DND-41 (cell line): ENCODE measurements around the gene SLC38A11.

Experiments
- ATAC-seq: fragments of 200-7000 bp; cut with Tn5 transposase; 3 replicates; pipeline ENCODE4 v1.9.1; 2021; ENCODE audit warnings: low read depth; ENCODE audit not compliant: insufficient read depth
- DNase-seq: peaks from one replicate; pipeline ENCODE4 v3.0.0-alpha.2; 2020
- H2AFZ ChIP-seq: 2 replicates; pipeline ENCODE4 v1.6.0; 2012; ENCODE audit warnings: low read depth, low read length
- H3K27ac ChIP-seq: 2 replicates; pipeline ENCODE4 v1.5.1; 2012; ENCODE audit warnings: low read length, inconsistent platforms
- H3K27me3 ChIP-seq: fragments of 200-600 bp; sonication (generic); 2 replicates; pipeline ENCODE4 v1.6.0; 2012; ENCODE audit warnings: low read length, mild to moderate bottlenecking, inconsistent platforms; ENCODE audit not compliant: insufficient read depth, poor library complexity
- H3K36me3 ChIP-seq: 2 replicates; pipeline ENCODE4 v1.5.1; 2012; ENCODE audit warnings: low read length, inconsistent platforms; ENCODE audit not compliant: insufficient read depth
- H3K4me1 ChIP-seq: 2 replicates; pipeline ENCODE4 v1.5.1; 2012; ENCODE audit warnings: mild to moderate bottlenecking, low read length; ENCODE audit not compliant: insufficient read depth
- H3K4me2 ChIP-seq: 2 replicates; pipeline ENCODE4 v1.6.0; 2012; ENCODE audit warnings: mild to moderate bottlenecking, moderate library complexity, low read length, inconsistent platforms; ENCODE audit not compliant: insufficient read depth
- H3K4me3 ChIP-seq, 2 experiments: fragments of 200-600 bp in 1 of 2; shearing (Covaris generic) in 1 of 2; 2 replicates each; pipeline ENCODE4 v1.5.1; 2012 to 2016; ENCODE audit warnings: inconsistent platforms in 2 of 2, low read length in 2 of 2, mild to moderate bottlenecking in 2 of 2, low read depth in 1 of 2, moderate library complexity in 1 of 2
- H3K79me2 ChIP-seq: 2 replicates; pipeline ENCODE4 v1.6.0; 2012; ENCODE audit warnings: low read length, inconsistent platforms; ENCODE audit not compliant: insufficient read depth
- H3K9ac ChIP-seq: 2 replicates; pipeline ENCODE4 v1.6.0; 2012; ENCODE audit warnings: low read depth, mild to moderate bottlenecking, inconsistent platforms, low read length, moderate library complexity
- H3K9me3 ChIP-seq: 2 replicates; pipeline ENCODE4 v1.5.1; 2012; ENCODE audit warnings: low read length, moderate library complexity, mild to moderate bottlenecking, inconsistent platforms; ENCODE audit not compliant: insufficient read depth, severe bottlenecking
- H4K20me1 ChIP-seq: 2 replicates; pipeline ENCODE4 v1.6.0; 2012; ENCODE audit warnings: low read length; ENCODE audit not compliant: insufficient read depth
- EZH2 ChIP-seq: IDR thresholded peaks from 3 replicates; pipeline ENCODE4 v1.6.1; 2012; ENCODE audit warnings: borderline replicate concordance, low read depth, mild to moderate bottlenecking, moderate library complexity, low read length, inconsistent platforms; ENCODE audit not compliant: severe bottlenecking
- TF ChIP-seq, protein P1 (sequence below): IDR thresholded peaks from 2 replicates; pipeline ENCODE4 v1.5.1; 2012; ENCODE audit warnings: borderline replicate concordance, low read length, moderate library complexity, mild to moderate bottlenecking; ENCODE audit not compliant: poor library complexity, severe bottlenecking; ENCODE audit errors: extremely low read depth

SLC38A11 gene

DNA sequence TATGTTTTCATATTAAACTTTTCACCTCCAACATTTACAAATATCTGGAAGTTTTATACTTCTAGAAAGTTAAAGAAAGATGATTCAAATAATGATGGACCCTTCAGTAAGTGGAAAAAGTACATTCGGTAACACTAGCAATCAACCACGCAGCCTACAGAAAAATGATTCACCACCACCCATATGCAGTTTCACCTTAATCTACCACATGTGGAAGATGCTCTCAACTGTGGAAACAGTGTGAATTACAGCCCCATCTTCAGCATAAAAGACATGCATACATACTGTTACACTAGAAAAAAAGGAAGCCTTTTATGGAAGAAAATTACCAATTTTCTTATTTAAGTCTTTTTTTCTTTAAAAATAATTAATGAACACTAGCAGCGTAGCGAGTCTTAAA, 1.1 kb downstream of the SLC38A11 start:
- DNase-seq: no peak
- ATAC-seq: no peak
- Histone ChIP-seq H3K4me1 (no peaks in the 10 kb centered on the region), H3K9ac (no peak overlapping the region), H3K4me3 (no peak overlapping the region), H3K27me3 (no peaks in the 10 kb centered on the region), H3K36me3 (no peaks in the 10 kb centered on the region), H3K79me2 (no peaks in the 10 kb centered on the region), H4K20me1 (no peaks in the 10 kb centered on the region), H2AFZ (no peak overlapping the region), H3K4me2 (no peak overlapping the region), H3K9me3 (no peaks in the 10 kb centered on the region), H3K27ac (no peak overlapping the region)
- no peak for TF ChIP-seq EZH2
- TF ChIP-seq, protein P1, sequence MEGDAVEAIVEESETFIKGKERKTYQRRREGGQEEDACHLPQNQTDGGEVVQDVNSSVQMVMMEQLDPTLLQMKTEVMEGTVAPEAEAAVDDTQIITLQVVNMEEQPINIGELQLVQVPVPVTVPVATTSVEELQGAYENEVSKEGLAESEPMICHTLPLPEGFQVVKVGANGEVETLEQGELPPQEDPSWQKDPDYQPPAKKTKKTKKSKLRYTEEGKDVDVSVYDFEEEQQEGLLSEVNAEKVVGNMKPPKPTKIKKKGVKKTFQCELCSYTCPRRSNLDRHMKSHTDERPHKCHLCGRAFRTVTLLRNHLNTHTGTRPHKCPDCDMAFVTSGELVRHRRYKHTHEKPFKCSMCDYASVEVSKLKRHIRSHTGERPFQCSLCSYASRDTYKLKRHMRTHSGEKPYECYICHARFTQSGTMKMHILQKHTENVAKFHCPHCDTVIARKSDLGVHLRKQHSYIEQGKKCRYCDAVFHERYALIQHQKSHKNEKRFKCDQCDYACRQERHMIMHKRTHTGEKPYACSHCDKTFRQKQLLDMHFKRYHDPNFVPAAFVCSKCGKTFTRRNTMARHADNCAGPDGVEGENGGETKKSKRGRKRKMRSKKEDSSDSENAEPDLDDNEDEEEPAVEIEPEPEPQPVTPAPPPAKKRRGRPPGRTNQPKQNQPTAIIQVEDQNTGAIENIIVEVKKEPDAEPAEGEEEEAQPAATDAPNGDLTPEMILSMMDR: no peak

DNA sequence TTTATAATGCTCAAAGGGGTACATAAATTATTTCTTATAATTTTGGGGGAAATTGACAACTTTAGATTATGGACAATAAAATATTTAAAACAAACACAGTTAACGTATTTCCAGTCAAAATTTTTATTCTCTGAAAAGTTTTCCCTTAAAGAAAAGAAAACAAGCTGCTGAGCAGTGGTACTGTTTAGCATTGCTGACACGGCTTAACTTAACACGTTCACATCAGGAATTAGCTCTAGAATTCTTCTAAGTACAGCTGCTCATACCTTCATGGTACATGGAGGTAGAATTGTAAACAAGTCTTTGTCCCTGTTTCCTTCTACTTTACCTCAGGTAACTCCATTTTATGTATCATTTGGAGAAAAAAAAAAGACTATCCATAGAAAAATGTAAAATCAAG, 2.0 kb downstream of the SLC38A11 start:
- no peak for ATAC-seq
- no peak overlapping the region for H3K9ac ChIP-seq
- H3K36me3 ChIP-seq: no peaks in the 10 kb centered on the region
- H3K4me2 ChIP-seq: no peak overlapping the region
- H3K27ac ChIP-seq: no peak overlapping the region
- H3K4me1 ChIP-seq: peaks cover 7% of the 10 kb centered on the region
- H3K27me3 ChIP-seq: no peaks in the 10 kb centered on the region
- no peak overlapping the region for H2AFZ ChIP-seq
- TF ChIP-seq, protein P1: no peak
- TF ChIP-seq EZH2: no peak
- no peak overlapping the region for H3K4me3 ChIP-seq
- H4K20me1 ChIP-seq: no peaks in the 10 kb centered on the region
- no peaks in the 10 kb centered on the region for H3K9me3 ChIP-seq
- no peak for DNase-seq
- no peaks in the 10 kb centered on the region for H3K79me2 ChIP-seq

DNA sequence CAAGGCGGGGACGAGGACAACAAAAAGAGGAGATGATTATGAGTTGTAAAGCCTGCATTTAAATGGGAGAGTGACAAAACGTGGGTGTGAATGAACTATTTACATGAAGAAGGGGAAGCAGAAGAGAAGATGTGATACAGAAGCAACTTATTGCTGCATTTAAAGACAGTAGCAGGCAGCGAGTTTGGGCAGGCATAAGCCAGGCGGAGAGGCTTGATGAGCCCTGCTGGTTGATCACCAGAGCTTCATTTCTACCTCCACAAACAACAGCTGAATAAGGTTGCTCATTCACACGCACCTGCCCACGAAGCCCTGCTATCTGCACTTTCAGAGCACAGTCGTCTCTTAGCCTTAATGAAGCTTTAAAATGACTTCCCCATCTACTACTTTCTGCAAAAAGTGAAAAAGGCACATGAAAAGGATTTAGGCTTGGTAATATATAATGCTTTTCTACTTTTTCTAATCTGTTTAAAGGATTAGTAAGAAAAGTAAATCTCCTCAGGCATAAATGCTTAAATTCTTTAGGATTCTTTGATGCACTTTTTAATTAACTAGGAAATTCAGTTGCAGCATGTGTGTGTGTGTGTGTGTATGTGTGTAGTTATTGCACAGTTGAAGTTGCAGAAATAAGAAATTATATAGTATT, 3.1 kb downstream of the SLC38A11 start:
- DNase-seq: no peak
- no peak for ATAC-seq
- Histone ChIP-seq H2AFZ (peak overlapping the region; percentile 26; the same call in 1 of the 2 replicates), H3K4me1 (peaks cover 12% of the 10 kb centered on the region), H3K9ac (no peak overlapping the region), H3K79me2 (no peaks in the 10 kb centered on the region), H3K9me3 (no peaks in the 10 kb centered on the region), H3K36me3 (no peaks in the 10 kb centered on the region), H3K27me3 (no peaks in the 10 kb centered on the region), H4K20me1 (no peaks in the 10 kb centered on the region), H3K27ac (no peak overlapping the region), H3K4me3 (no peak overlapping the region), H3K4me2 (no peak overlapping the region)
- TF ChIP-seq EZH2: no peak
- TF ChIP-seq, protein P1: no peak
